HL-60/S4 treated with retinoic acid at 250 ng/mL for 4 days and 3 days (cell line): ENCODE measurements around the gene SLC25A44.

Source experiments
- in situ Hi-C: fragments of 300-500 bp; cut with MboI; formaldehyde crosslinking; loops from 2 replicates; pipeline ENCODE4 v1.7.0; 2022; ENCODE audit warnings: low sequenced_read_pairs

Gene SLC25A44

GRCh38 chr1:156232201-156232894, 38.4 kb downstream of the SLC25A44 start:
- in situ Hi-C loops, result no loop called here

GRCh38 chr1:156233426-156234127, 39.7 kb downstream of the SLC25A44 start:
- in situ Hi-C loops, result no loop called here

GRCh38 chr1:156236164-156236563, 42.3 kb downstream of the SLC25A44 start:
- in situ Hi-C loops, result no loop called here

- in situ Hi-C loops, result no loop called here
Observed at GRCh38 chr1:156238248-156238647, 44.3 kb downstream of the SLC25A44 start.

- in situ Hi-C loops, result no loop called here
Observed at GRCh38 chr1:156241311-156241811, 47.5 kb downstream of the SLC25A44 start.

GRCh38 chr1:156241926-156242325, 48.0 kb downstream of the SLC25A44 start, which contains the start of gene BGLAP:
BGLAP (plus strand) TSS chr1:156242184; CDS start chr1:156242232, 48 bp downstream.
- in situ Hi-C loops, result no loop called here

GRCh38 chr1:156242738-156243137, 48.8 kb downstream of the SLC25A44 start:
- in situ Hi-C loops, result no loop called here

- in situ Hi-C loops, result no loop called here
Observed at GRCh38 chr1:156244126-156244525, 50.2 kb downstream of the SLC25A44 start.

GRCh38 chr1:156244712-156245111, 50.8 kb downstream of the SLC25A44 start:
- in situ Hi-C loops, result no loop called here

GRCh38 chr1:156245451-156246232, 51.7 kb downstream of the SLC25A44 start:
- in situ Hi-C loops, result no loop called here

GRCh38 chr1:156246241-156246780, 52.4 kb downstream of the SLC25A44 start:
- in situ Hi-C loops, result no loop called here

- in situ Hi-C loops, result no loop called here
Observed at GRCh38 chr1:156246781-156247459, 53.0 kb downstream of the SLC25A44 start.

- in situ Hi-C loops, result no loop called here
Observed at GRCh38 chr1:156247460-156248322, 53.8 kb downstream of the SLC25A44 start, which contains the start of gene PAQR6. PAQR6 (minus strand) TSS chr1:156248056; CDS start chr1:156246731, 1,325 bp downstream.

- in situ Hi-C loops, result no loop called here
Observed at GRCh38 chr1:156248323-156248683, 54.4 kb downstream of the SLC25A44 start.

GRCh38 chr1:156249593-156249992, 55.7 kb downstream of the SLC25A44 start:
- in situ Hi-C loops, result no loop called here

- in situ Hi-C loops, result no loop called here
Observed at GRCh38 chr1:156251527-156251926, 57.6 kb downstream of the SLC25A44 start.

GRCh38 chr1:156253634-156254033, 59.7 kb downstream of the SLC25A44 start:
- in situ Hi-C loops, result no loop called here

GRCh38 chr1:156257711-156258110, 63.8 kb downstream of the SLC25A44 start:
- in situ Hi-C loops, result no loop called here

GRCh38 chr1:156258859-156259258, 65.0 kb downstream of the SLC25A44 start:
- in situ Hi-C loops, result no loop called here

- in situ Hi-C loops, result no loop called here
Observed at GRCh38 chr1:156259805-156260204, 65.9 kb downstream of the SLC25A44 start.
